ENCODE data around the gene RPS19BP1. TPM values are rescaled to one million over a fixed set of nuclear protein-coding genes. Genes with fewer than 3 reads are reported as not detected.

RPS19BP1 gene, protein sequence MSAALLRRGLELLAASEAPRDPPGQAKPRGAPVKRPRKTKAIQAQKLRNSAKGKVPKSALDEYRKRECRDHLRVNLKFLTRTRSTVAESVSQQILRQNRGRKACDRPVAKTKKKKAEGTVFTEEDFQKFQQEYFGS
- 31.1 TPM for total RNA-seq

DNA sequence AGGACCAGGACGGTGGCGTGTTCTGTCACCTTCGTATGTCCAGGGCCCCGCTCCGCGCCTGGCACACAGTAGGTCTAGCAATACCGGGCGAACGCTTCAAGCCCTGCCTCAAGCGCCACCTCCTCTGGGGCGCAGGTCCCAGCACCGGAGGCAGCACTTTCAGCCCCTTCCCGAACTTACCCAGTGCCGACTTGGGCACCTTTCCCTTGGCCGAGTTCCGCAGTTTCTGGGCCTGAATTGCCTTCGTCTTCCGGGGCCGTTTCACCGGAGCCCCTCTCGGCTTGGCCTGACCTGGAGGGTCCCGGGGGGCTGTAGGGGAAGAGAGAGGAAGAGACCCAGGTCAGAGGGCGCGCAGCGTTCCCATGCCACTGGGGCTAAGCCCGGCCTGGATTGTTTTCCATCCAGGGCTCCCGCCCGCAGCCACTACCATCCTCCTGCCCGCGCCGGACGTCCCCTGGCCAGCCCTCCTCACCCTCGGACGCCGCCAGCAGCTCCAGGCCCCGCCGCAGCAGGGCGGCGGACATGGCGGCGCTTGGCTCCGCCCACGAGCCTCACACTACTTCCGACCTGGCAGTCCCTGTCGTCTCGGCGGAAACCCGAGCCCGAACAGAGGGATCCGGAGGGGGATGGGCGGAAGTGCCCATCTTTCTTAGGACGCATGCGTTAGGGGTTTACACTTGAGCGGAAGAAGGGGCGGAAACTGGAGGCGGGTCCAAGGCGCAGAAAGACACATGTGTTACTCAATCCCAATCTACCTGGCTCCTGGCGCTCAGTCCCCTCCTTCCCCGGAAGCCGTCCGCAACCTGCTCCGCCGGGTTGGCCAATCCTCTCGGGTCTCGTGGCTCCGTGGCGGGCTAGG, at the start of gene RPS19BP1:
Gene RPS19BP1 (minus strand): TSS at position 534 of the 859 bp plus-strand sequence. CDS start 10 bp downstream, at position 524.
- peak; percentile 98 for DNase-seq

DNA sequence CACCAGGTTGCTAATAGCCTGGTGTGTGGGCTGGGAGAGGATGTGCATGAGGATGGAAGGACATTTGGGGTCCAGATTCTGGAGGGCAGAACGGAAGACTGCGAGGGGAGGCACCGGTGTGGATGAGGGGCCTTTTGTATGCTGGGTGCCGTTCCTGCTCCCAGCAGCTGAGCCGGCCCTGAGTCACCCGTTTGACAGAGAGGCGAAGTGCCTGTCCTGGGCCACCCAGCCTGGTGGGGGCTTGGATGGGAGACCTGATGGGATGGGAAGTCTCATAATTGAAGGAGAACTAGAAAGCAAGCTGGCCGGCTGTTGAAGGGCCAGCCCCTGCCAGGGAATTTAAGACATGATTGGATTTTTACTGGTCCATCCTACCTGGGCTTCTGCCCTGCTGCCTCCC, 48.8 kb upstream of the RPS19BP1 start:
- no peak for DNase-seq

DNA sequence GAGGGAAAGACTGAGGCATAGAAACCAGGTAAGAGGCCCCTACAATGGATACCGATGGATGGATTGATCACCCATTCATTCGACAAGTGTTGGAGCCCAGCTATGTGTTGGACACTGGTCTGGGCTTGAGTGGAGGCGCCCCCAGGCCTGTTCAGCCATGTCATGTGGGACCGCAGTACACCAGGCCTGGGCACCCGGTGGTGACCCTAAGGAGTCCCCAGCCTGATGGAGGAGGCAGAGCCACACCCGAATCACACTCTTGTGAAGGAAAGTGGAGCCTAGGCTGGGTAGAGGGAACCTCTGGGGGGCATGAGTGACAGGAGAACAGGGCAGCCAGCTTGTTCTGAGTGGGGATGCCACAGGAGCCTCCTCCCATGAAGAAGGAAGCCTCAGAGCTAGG, 48.2 kb upstream of the RPS19BP1 start:
- no peak for DNase-seq

DNA sequence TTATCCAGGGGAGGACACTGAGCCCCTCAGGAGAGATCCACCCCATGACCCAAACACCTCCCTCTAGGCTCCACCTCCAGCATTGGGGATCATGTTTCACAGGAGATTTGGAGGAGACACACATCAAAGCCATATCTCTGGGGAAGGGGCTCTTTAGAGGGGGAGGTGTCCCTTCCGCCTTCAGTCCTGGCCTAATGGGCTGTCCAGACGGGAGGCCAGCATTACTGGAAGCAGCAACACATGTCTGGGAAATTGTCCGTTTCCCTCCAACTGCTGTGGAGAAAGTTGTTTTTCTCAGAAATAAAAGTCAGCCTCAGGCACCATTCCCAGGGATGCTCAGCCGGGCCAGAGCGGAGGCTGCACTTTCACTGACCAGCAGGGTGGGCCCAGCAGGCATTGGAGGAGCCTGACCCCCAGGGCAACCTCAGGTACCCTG, 47.5 kb upstream of the RPS19BP1 start:
- no peak for DNase-seq

DNA sequence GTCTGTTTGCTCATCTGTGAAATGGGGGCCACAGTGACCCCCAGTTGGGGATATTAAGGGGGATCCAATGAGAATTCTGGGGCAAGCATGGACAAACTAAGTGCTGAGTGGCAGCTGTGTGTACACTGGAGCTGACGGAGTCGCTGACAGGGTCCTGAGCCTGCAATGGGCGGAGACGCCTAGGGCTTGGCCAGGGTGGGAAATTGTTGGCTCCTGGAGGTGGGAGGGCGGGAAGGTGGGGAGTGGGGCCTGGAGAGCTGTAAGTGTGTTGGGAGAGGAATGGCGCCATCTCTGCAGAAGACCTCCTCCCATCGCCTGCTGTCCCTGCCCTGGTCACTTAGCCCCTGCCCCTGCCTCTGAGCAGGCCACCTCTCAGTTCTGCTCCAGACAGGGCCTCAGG, 45.4 kb upstream of the RPS19BP1 start:
- DNase-seq: no peak

DNA sequence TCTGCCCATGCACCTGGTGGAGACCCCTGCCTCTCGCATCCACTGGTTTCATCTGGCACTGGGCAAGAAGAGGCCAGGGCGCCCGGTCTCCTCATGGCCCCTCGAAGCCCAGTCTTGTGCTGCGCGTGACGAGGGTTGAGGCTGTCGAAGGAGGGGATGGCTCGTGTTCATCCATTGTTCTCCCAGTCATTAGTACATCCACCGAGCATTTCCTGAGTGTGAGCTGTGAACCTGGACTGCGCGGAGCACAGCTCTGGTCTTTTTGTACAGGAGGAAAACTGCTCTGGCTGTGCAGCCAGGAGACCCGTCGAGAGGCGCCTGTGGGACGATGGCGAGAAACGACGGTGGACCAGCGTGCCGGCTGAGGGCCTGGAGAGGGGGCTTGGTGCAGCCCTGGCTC, 44.8 kb upstream of the RPS19BP1 start:
- no peak for DNase-seq

DNA sequence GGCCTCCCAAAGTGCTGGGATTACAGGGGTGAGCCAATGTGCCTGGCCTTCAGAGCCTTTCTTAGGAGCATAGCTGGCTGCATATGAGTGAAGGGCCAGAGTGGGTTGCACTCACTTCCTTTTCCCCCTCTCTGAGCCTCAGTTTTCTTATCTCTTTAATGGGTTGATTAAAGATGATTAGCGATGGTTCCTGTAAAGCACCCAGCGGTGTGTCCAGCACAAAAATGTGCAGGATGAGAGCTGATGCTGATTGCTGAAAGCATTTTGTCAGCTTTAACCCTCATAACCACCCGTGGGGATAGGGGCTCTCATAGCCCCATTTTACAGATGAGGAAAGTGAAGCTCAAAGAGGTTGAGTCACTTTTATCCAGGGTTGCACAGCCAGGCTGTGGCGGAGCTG, 43.5 kb upstream of the RPS19BP1 start:
- DNase-seq: no peak

DNA sequence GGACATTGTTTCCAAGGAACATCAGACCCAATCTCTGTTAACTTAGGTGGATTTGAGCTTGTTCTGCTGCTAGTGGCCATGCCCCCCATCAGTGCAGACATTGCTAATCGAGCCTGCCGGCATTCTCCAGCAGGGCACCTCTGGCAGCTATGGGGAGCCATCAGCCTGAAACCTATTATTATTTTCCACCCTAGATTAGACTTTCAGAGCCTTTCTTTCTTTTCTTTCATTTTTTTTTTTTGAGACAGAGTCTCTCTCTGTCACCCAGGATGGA, 42.9 kb upstream of the RPS19BP1 start:
- DNase-seq: no peak

DNA sequence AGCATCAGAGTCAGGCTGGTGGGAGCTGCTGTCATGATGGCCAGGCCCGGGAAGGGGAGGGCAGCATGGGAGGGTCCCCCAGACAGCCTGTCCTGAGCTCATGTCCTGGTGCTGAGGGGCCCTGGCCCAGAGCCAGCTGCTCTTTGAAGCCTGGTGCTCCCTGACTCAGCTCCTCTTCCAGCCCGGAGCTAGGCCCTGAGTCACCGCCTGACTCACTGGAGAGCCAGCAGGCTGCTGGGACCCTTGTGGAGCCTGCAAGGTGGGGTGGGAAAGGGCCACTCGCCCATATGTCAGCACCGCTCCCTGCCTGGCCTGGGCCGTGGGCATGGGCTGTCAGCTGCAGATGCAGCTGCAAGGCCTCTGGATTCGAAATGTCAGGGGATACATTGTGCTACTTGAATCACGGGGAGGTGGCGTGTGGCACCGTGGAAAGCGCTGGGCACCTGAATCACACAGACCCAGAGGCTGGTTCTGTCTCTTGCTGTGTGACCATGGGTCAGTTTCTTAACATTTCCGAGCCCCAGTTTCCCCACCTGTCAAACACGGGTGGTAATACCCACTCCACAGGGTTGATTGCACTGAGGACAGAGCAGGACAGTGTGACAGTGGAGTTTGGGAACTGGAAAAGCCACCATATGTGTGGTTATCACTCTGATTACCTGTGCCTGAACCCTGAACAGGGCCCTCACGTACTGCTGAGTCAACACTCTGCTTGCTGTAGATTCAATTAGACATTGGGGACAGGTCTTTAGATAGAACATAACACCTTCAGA, 42.4 kb upstream of the RPS19BP1 start:
- DNase-seq: no peak

DNA sequence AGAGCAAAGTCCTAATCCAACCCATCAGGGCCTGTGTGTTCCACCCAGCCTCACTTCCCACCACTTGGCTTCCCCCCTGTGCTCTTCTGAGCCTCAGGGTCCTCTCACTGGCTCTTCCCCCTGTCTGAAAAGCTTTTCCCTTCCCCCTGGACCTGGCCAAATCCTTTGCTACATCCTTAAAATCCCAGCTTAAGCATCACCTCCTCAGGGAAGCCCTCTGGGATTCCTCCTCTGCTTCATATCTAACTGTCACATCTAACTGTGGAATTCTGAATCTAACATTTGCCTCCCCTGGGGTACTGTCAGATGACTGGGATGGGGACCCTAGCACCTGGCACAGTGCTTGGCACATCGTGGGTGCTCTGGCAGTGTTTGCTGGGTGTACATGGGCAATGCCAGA, 39.0 kb upstream of the RPS19BP1 start:
- no peak for DNase-seq

DNA sequence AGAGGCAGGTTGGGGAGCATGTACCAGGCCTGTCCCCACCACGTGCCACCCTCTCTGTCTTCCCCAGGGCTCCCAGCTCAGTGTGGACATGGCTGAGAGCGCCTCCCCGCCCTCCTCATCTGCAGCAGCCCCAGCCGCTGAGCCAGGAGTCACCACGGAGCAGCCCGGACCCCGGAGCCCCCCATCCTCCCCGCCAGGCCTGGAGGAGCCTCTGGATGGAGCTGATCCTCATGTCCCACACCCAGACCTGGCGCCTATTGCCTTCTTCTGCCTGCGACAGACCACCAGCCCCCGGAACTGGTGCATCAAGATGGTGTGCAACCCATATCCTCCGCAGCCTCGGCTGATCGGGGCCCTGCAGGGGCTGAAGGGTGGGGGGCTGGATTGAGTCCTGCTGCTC, 38.1 kb upstream of the RPS19BP1 start, which contains the start of gene CACNA1I:
Gene CACNA1I (plus strand): TSS at position 89 of the 400 bp plus-strand sequence. CDS start 0 bp downstream, at position 89.
- no peak for DNase-seq

DNA sequence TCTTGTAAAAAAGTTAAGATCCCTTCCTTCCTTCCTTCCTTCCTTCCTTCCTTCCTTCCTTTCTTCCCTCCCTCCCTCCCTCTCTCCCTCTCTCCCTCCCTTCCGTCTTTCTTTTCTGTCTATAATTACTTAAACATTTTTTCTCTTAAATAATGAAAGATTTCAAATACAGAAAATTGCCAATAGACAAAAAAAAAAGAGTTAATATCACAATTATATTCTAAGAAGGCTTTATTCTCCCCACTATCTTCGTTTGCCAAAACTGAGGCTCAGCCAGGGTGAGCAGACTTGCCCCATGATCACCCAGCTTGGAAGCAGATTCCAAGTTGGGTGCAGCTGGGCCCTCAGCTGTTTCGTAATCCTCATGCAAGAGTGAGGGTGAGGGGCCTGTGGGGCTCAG, 37.7 kb upstream of the RPS19BP1 start:
- no peak for DNase-seq

DNA sequence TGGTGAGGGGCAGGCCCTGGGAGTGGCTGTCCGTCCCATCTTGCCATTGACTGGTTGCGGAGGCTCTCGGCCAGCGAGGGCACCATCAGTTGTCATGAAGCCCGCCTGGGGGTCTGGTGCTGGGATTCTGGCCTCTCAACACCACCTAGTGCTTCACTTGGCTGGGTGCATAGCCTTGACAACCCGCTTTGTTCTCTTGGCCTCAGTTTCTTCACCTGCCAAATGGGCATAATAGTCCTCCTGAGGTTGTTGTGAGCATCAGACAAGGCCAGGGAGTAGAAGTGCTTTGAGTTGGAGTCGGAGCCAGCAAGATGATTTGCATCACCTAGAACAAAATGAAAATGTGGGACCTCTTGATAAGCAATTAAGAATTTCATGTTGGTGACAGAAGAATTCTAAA, 36.5 kb upstream of the RPS19BP1 start:
- DNase-seq: no peak

DNA sequence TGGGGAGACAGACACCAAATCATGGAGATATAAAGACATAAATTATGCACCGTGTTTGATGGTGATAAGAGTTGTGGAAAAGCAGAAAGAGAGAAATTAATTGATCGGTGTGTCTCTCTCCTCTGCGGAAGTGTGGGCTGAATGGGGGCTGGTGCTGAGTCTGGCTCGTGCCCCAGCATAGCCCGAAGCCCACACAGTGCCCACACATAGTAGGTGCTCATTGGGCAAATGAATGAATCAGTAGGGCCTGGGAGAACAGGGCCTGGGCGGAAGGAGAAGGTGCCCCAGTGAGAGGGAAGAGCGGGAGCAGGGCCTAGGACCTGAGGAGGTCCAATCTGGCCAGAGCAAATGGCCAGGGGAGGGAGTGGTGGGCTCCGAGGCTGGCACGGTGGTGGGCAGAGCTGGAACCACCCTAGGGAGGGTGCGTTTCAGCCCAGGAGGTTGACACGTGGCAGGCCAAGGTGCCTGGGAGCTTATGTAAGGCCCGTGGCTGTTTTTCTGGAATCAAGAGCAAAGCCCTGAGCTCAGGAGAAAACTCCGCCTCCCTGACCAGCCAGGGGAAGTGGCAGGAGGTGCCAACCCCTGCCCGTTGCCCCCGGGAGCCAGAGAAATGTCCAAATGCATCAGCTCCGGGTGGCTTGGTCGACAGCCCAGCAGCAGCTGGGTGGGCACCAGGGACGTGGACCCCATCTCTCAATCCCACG, 35.9 kb upstream of the RPS19BP1 start:
- DNase-seq: no peak

DNA sequence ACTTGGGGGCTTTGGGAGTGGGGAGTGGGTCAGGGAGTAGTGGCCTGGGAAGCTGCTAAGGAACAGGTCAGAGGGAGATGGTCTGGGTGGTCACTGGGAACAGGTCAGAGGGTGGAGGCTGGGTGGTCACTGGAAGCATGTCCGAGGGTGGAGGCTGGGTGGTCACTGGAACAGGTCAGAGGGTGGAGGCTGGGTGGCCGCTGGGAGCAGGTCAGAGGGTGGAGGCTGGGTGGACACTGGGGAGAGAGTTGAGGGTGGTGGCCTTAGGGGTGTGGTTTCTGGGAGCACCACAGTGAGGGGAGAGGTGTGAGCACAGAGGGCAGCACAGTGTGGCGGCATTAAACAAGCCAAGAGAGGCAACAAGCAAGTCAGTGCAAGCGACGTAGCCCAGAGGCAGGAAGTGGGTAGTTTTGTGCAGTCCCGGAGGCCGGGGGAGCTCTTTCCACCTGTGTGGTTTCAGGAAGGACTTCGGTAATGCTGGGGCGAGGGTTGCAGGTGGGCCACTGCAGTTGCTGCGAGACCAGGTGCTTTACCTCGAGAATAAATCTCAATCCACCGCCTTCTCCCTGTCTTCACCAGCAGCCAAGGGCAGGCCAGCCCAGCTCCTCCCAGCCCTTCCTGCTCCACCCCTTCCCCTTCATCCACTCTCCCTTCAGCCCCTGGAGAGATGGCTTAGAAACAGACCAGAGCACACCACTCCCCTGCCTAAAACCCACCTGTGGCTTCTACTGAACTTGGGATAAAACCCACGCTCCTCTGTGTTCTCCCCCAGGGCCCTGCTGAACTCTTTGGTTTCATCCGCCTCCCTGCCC, 34.8 kb upstream of the RPS19BP1 start:
- no peak for DNase-seq

DNA sequence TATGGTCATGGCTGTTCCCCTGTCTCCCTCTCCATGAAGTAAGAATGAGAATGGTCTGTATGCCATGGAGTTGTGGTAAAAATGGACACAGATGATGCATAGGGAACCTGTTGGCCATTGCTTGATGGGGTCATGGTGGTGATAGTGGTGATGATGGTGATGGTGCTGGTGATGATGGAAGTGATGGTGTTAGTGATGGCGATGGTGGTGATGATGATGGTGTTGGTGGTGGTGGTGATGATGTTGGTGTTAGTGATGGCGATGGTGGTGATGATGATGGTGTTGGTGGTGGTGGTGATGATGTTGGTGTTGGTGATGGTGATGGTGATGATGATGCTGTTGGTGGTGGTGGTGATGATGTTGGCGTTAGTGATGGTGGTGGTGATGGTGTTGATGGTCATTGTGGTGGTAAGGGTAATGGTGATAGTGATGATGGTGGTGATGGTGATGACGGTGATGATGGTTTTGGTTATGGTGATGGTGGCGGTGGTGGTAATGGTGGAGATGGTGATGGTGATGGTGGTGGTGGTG, 32.9 kb upstream of the RPS19BP1 start:
- no peak for DNase-seq

DNA sequence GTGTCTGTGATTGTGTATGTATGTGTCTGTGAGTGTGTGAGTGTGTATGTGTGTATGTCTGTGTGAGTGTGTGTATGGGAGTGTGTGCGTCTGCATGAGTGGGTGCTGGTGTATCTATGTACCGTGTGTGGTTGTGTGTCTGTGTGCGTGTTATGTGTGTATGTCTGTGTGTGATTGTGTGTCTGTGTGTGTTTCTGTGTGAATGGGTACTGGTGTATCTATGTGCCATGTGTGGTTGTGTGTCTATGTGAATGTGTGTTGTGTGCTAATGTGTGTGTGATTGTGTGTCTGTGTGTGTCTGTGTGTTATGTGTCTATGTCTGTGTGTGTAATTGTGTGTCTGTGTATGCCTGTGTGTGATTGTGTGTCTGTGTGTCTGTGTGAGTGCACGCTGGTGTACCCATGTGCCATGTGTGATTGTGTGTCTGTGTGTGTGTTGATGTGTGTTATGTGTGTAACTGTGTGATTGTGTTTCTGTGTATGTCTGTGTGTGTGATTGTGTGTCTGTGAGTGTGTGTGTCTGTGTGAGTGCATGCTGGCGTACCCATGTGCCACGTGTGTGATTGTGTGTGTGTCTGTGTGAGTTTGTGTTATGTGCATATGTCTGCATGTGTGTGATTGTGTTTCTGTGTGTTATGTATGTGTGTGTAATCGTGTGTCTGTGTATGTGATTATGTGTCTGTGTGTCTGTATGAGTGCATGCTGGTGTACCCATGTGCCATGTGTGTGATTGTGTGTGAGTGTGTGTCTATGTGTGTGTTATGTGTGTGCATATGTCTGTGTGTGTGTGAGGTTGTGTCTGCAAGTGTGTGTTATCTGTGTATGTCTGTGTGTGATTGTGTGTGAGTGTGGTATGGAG, 31.3 kb upstream of the RPS19BP1 start:
- no peak for DNase-seq

DNA sequence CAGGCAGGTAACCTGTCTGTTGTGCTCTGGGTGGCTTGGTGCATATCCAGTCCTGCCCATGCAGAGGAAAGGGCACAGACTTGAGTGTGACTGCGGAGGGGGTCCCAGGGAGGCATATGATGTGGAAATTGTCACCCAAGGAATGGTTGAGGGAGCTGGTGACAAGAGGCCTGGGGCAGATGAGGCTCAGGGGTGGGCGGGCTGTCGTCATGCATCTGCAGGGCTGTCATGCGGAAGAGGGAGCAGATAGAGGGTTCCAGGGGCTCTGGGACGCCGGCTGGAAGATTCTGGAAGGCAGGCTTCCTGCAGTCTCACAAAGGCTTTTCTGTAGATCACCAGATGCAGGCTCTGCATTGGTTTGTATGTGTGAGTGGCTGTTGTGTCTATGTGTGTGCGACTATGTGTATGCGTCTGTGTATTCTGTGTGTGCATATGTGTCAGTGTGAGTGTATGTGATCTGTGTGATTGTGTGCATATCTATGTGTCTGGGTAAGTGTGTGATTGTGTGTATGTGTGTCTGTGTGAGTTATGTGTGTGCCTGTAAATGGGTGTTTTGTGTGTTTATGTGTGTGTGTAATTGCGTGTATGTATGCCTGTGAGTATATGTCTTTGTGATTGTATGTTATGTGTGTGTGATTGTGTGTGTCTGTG, 30.4 kb upstream of the RPS19BP1 start:
- DNase-seq: no peak

DNA sequence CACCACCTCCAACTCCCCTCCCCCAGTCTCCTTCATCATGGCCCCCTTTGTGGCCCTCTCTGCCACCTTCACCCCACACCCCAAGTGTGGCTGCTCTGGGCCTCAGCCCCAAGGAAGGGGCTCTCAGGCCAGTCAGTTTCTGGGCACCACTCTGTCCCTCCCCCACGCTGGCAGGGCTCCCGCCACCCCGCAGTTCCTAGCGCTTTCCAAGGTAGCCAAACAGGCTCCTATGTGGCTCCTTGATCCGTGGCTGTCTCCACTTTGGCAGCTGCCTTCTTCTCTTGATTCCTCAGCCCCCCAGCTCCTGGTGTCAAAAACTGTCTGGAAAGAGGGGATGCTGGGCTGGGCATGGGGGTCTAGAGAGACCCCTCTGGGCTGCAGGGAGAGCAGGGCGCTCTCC, 27.6 kb upstream of the RPS19BP1 start:
- no peak for DNase-seq
